Calu3 (cell line): Measurements from ENCODE around the gene DNER. TPM values are rescaled to one million over a fixed set of nuclear protein-coding genes. Genes with fewer than 3 reads are reported as not detected.

ENCODE experiments used
- BruUV-seq: library from RNA; stranded (reverse); fragments of 400-500 nt; replicated peaks from 2 replicates; lab custom pipeline; 2021; lab: Mats Ljungman, UMichigan
- CTCF ChIA-PET: fragments of 300-600 bp; sonication (Branson Sonifier 250); formaldehyde crosslinking; loops from one replicate; lab custom pipeline; 2022; ENCODE audit warnings: antibody characterized with exemption; lab: Charles Lee
- DNase-seq: peaks from one replicate; pipeline ENCODE4 v3.0.0; 2022
- H3K27ac Mint-ChIP-seq: one replicate; pipeline ENCODE4 v1.8.0; 2022; ENCODE audit warnings: mixed read lengths; ENCODE audit not compliant: unreplicated experiment
- H3K27me3 Mint-ChIP-seq: one replicate; pipeline ENCODE4 v1.8.0; 2022; ENCODE audit warnings: mixed read lengths; ENCODE audit not compliant: unreplicated experiment
- H3K36me3 Mint-ChIP-seq: one replicate; pipeline ENCODE4 v1.8.0; 2022; ENCODE audit warnings: mild to moderate bottlenecking, moderate library complexity, mixed read lengths; ENCODE audit not compliant: insufficient read depth, unreplicated experiment
- H3K4me1 Mint-ChIP-seq: one replicate; pipeline ENCODE4 v1.8.0; 2022; ENCODE audit warnings: mild to moderate bottlenecking, low read depth, mixed read lengths; ENCODE audit not compliant: unreplicated experiment
- H3K4me3 Mint-ChIP-seq: one replicate; pipeline ENCODE4 v1.8.0; 2022; ENCODE audit warnings: mild to moderate bottlenecking, low read depth, moderate library complexity, mixed read lengths; ENCODE audit not compliant: unreplicated experiment
- H3K9me3 Mint-ChIP-seq: one replicate; pipeline ENCODE4 v1.8.0; 2022; ENCODE audit warnings: low read depth, mixed read lengths; ENCODE audit not compliant: unreplicated experiment
- intact Hi-C: fragments of 100-400 bp; cut with micrococcal nuclease; formaldehyde crosslinking; loops from one replicate; pipeline ENCODE4 v1.10.0; 2022; ENCODE audit not compliant: unreplicated experiment
- total RNA-seq: library from RNA; stranded (reverse); gene quantifications from 2 replicates; pipeline ENCODE4 v1.2.3, GENCODE V29; 2022
- TF ChIP-seq, protein P1 (sequence below): fragments of 200-600 bp; IDR thresholded peaks from one replicate; pipeline ENCODE4 v1.8.0; 2022; ENCODE audit warnings: antibody characterized with exemption; ENCODE audit not compliant: unreplicated experiment

DNER gene
- total RNA-seq, 1 experiment from 2014 or later = 1.1 TPM

DNA sequence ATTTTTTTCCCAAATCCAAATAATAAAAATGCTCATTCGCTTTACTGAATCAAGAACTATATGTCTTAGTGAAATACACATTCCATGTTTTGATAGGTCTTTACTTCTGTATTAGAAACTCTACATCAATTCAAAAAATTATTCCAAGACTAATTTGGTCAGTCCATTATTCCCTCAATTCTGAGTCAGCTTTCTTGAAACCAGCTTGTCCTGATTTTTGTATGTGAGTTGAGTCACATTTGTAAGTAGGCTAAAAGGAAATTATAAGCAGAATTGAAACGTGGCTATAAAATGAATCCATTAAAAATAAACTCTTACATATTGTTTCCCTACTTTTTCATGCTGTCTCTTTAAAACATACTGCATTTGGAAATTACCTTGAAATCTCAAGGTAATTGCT is 113.0 kb downstream of the DNER start:
- intact Hi-C loops = no loop called here
- Mint-ChIP-seq H3K27ac (no peak overlapping the region), H3K36me3 (no peaks in the 10 kb centered on the region), H3K27me3 (no peaks in the 10 kb centered on the region), H3K9me3 (no peaks in the 10 kb centered on the region), H3K4me1 (no peaks in the 10 kb centered on the region), H3K4me3 (no peak overlapping the region)
- DNase-seq = no peak
- CTCF ChIA-PET = no interaction called here
- no TSS peak for BruUV-seq
- TF ChIP-seq, protein P1, sequence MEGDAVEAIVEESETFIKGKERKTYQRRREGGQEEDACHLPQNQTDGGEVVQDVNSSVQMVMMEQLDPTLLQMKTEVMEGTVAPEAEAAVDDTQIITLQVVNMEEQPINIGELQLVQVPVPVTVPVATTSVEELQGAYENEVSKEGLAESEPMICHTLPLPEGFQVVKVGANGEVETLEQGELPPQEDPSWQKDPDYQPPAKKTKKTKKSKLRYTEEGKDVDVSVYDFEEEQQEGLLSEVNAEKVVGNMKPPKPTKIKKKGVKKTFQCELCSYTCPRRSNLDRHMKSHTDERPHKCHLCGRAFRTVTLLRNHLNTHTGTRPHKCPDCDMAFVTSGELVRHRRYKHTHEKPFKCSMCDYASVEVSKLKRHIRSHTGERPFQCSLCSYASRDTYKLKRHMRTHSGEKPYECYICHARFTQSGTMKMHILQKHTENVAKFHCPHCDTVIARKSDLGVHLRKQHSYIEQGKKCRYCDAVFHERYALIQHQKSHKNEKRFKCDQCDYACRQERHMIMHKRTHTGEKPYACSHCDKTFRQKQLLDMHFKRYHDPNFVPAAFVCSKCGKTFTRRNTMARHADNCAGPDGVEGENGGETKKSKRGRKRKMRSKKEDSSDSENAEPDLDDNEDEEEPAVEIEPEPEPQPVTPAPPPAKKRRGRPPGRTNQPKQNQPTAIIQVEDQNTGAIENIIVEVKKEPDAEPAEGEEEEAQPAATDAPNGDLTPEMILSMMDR = no peak

DNA sequence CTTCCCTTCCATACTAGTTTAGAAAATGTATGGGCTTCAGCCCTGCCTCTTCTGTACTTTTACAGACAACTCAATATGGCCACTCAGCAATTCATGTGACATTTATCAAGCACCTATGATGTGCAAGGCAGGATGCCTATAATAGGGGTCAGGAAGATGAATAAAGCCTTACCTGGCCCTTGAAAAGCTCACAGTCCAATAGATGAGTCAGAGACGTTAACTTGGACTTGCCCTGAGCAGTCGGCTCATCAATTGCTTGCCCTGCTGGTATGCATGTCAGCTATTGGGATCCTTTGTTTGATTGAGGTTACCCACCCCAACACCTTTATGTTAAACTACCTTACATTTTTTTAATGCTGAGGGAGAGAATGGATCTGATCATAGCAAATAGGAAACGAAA is 116.1 kb downstream of the DNER start:
- Mint-ChIP-seq H3K27me3 (no peaks in the 10 kb centered on the region), H3K4me1 (no peaks in the 10 kb centered on the region)

DNA sequence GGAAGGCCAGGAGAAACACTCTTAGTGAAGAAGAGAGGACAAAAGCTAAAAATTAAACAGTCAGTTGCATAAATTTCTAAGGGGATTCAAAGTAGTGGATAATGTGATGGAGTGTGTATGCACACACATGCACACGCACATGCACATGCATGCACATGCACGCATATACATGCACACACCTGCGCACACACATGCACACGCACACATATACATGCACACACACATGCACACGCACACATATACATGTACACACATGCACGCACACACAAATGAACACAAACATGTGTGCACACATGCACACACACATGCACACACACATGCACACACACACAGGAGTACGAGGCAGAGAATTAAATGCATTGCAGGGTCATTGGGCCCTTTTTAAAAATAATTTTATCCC is 117.6 kb downstream of the DNER start:
- no TSS peak for BruUV-seq
- no peaks in the 10 kb centered on the region for H3K9me3 Mint-ChIP-seq
- intact Hi-C loops = no loop called here
- H3K4me3 Mint-ChIP-seq = no peak overlapping the region
- no peaks in the 10 kb centered on the region for H3K36me3 Mint-ChIP-seq
- H3K27ac Mint-ChIP-seq = no peak overlapping the region
- TF ChIP-seq, protein P1 = no peak
- CTCF ChIA-PET = no interaction called here
- H3K4me1 Mint-ChIP-seq = no peaks in the 10 kb centered on the region
- H3K27me3 Mint-ChIP-seq = no peaks in the 10 kb centered on the region
- no peak for DNase-seq

More for the DNA sequence above, 116.1 kb downstream of the DNER start:
- no peak overlapping the region for H3K4me3 Mint-ChIP-seq
- CTCF ChIA-PET = no interaction called here
- no peaks in the 10 kb centered on the region for H3K9me3 Mint-ChIP-seq
- no TSS peak for BruUV-seq
- no peak for DNase-seq
- H3K36me3 Mint-ChIP-seq = no peaks in the 10 kb centered on the region
- intact Hi-C loops = no loop called here
- TF ChIP-seq, protein P1 = no peak
- no peak overlapping the region for H3K27ac Mint-ChIP-seq

DNA sequence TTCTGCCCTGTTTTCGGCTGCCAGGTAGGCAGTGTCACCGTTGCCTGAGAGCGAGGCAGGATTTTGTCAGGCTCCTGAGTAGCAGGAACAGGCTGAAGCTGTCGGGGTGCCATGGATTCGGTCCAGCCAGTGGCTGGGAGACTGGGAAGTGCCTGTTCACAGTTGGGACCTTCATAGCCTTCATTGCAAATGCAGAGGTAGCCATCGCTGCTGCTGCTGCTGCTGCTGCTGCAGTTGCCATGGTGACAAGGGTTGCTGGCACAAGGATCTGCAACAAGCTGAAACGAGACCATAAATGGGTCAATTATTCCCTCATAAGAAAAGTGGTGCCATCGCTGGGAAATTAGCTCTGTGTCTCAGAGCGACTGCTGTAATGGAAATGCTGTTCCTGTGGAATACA is 122.7 kb downstream of the DNER start:
- Mint-ChIP-seq H3K9me3 (no peaks in the 10 kb centered on the region), H3K27me3 (no peaks in the 10 kb centered on the region), H3K36me3 (no peaks in the 10 kb centered on the region), H3K4me3 (no peak overlapping the region), H3K4me1 (peaks cover 7% of the 10 kb centered on the region), H3K27ac (no peak overlapping the region)
- no peak for DNase-seq
- intact Hi-C loops = no loop called here
- CTCF ChIA-PET = no interaction called here
- TF ChIP-seq, protein P1 = no peak
- no TSS peak for BruUV-seq
